ENCODE results near the gene CCDC85B.

CCDC85B gene

DNA sequence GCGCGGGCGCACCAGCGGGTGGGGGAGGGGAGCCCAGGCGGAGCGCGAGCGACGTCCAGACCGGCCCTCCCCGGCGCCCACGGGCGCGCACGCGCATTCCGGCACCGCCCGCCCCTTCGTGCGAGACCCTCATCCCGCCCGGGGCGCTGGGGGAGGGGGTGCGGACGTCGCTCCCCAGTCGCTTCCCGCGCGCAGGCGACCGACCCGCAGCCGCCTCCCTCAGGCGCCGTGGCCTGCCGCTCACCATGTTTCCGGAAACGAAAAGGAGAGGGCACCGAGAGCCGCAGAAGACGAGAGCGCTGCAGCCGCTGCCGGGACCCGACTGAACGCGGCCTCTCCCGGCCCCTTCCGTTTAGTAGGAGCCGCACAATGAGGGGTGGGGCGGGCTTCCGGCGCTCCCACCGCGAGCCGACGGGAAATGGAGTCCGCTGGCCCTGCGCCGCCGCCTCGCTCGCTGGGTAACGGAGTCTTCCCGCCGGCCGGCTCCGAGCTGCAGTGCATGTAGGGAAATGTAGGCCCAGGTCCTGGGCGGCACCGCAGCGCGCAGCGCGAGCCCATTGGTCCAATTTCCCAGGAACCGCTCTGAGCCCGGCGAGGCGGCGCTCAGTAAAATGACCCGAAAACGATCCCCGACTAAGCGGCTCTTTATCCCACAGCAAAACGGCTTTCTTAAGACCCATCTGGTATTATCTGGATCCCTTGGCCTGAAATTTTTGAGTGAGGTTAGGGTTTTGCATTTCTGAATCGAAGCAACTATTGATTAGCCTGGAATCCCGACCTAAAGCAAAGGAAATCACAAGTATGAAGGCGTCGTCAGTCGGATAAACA, 32.4 kb upstream of the CCDC85B start, which contains the start of gene CFL1:
TSS of gene CFL1 (minus strand) at position 328 of the 828 bp plus-strand sequence. CDS start at position 247, 81 bp downstream.
- peak; percentile 91 for DNase-seq (ENCODE audit: low spot score)

DNA sequence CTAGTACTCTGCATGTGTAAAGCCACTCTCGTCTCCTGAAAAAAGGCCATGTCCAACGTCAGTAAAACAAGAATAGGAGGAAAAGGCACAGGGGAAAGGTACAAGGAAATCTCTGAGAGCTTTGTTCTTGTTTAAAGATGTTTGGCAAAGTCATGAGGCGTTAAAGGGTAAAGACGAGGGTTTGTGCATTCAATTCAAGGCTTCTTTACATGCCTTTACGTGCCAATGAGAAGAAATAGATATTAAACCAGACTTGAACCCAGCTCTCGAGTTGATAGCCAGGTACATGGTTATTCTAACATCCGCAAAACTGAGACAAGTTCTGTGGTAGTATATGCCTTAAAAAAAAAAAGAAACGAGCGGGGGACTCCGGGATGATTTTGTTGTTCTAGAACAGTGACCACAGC, 31.8 kb upstream of the CCDC85B start:
- DNase-seq (ENCODE audit: low spot score), result no peak

GRCh38 chr11:65859095-65859811, 31.2 kb upstream of the CCDC85B start:
- DNase-seq (ENCODE audit: low spot score), result peak; percentile 95

DNA sequence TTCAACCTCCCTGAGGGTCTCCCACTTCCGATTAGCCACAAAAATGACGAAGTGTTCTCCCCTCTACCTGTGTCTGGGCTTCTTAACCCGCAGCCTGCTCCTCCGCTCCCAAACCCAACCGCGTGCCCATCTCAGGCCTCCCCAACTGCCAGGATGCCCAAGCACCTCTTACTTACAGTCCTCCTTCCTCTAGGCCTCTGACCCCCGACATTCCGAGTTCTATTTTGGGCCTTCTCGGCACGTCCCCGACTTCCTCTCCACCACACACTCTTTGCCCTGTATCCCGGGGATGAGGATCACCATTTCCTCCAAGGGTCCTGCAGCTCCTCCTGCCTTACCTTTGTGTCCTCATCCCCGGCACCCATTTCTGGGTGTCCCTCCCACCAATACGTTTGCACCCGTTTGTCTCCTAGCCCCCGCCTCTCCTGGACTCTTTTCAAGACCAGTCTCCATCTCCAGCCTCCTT, 30.6 kb upstream of the CCDC85B start:
- DNase-seq (ENCODE audit: low spot score), result no peak

- peak; percentile 93 for DNase-seq (ENCODE audit: low spot score)
These were observed 30.0 kb upstream of the CCDC85B start, which contains the start of gene MUS81 for GRCh38 chr11:65860278-65861164. Gene MUS81 (plus strand): TSS chr11:65860433. CDS start chr11:65860754, 321 bp downstream.

GRCh38 chr11:65861165-65861505, 29.3 kb upstream of the CCDC85B start:
- no peak for DNase-seq (ENCODE audit: low spot score)

GRCh38 chr11:65861533-65862183, 28.8 kb upstream of the CCDC85B start:
- DNase-seq (ENCODE audit: low spot score), result no peak

DNA sequence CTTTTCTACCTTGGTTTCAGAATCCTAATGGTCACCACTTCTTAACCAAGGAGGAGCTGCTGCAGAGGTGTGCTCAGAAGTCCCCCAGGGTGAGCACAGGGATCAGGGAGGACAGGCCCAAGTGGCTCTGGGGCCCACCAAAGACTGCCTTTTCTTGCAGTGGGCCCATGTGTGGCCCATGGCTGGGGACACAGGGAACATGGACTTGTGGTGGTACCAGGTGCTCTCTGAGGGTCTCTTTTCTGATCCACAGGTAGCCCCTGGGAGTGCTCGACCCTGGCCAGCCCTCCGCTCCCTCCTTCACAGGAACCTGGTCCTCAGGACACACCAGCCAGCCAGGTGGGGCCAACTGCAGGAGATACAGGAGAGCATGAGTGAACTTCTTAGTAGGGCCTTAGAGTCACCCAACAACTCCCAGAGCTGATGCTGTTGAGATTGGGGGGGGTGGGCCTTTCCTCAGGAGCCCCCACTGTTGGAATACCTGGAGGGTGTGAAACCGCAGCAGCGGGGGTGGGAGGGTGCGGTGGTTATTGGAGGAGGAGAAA, 28.2 kb upstream of the CCDC85B start:
- no peak for DNase-seq (ENCODE audit: low spot score)

DNA sequence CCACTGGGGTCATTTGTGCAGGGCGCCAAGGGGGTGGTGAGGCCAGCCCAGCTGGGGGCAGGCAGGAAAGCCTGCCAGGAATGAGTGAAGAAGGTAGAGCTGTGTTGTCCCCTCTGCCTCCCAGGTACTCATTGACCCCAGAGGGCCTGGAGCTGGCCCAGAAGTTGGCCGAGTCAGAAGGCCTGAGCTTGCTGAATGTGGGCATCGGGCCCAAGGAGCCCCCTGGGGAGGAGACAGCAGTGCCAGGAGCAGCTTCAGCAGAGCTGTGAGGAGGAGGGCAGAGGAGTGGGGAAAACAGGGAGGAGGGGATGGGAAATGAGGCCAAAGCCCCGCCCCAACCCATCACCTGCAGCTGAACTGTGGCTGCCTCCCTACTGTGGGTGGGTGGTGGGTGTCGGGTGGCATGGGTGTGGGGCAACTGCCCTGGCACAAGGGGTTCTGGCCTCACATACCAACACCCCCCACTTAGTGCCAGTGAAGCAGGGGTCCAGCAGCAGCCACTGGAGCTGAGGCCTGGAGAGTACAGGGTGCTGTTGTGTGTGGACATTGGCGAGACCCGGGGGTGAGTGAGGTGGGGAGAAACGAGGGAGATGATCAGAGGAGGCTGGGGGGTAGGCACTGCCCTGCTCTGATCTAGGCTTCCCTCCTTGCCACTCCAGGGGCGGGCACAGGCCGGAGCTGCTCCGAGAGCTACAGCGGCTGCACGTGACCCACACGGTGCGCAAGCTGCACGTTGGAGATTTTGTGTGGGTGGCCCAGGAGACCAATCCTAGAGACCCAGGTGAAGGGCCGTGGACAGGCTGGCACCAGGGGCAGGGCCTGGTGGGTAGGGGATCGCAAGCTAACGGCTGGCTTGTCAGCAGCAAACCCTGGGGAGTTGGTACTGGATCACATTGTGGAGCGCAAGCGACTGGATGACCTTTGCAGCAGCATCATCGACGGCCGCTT, 27.3 kb upstream of the CCDC85B start:
- no peak for DNase-seq (ENCODE audit: low spot score)

DNA sequence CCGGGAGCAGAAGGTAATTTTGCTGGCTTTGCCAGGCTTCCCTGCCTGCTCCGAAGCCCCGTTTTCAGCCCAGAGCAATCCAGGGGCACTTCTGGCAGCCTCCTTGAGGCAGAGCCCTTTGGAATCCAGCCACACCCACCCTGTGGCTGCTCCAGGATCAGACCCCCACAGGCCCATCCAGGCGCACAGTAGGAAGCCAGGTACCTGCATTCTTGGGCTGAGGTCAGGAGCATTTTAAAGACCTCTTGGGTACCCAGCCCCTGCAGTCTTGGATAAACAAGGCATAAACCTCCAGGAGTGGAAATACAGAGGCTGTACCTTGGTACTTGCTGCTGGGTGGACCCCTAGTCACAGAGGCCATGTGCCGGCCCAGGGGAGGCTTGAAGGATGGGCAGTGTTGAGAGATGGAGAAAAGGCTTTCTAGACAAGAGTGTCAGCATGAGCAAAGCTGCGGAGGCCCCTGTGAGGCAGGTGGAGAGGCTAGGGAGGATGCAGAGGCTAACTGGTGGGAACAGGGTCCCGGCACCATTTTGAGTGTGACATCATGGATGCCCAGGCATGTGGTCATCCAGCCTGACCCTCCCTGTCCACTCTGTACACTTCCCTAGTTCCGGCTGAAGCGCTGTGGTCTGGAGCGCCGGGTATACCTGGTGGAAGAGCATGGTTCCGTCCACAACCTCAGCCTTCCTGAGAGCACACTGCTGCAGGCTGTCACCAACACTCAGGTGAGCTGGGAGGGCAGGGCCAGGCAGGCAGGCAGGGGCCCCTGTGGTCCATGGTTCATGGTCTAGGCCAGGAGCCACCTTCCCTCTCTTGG, 26.4 kb upstream of the CCDC85B start:
- DNase-seq (ENCODE audit: low spot score), result no peak

GRCh38 chr11:65864706-65865471, 25.6 kb upstream of the CCDC85B start:
- no peak for DNase-seq (ENCODE audit: low spot score)

DNA sequence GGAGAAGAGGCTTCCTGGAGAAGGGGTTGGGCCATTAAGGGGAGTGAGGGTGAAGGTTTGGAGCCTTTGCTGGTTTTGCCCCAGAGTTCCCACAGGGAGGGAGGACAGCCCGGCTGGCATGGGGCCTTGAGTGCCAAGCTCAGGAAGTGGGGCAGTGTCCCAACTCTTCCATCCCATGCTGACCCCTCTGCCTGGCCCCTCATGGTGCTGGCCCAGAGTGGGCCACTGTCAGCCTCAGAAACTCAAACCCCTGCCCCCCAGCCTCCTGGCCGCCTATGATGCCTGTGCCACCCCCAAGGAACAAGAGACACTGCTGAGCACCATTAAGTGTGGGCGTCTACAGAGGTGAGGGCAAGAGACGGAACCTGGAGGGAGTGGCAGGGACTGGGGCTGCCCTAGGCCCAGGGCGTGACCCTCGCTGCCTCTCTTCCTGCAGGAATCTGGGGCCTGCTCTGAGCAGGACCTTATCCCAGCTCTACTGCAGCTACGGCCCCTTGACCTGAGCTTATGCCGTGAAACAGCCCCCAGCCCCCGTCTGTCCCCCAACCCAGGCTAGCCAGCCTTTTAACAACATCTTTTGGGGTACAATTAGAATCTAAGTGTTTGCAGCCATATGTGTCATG, 24.8 kb upstream of the CCDC85B start:
- DNase-seq (ENCODE audit: low spot score), result no peak

DNA sequence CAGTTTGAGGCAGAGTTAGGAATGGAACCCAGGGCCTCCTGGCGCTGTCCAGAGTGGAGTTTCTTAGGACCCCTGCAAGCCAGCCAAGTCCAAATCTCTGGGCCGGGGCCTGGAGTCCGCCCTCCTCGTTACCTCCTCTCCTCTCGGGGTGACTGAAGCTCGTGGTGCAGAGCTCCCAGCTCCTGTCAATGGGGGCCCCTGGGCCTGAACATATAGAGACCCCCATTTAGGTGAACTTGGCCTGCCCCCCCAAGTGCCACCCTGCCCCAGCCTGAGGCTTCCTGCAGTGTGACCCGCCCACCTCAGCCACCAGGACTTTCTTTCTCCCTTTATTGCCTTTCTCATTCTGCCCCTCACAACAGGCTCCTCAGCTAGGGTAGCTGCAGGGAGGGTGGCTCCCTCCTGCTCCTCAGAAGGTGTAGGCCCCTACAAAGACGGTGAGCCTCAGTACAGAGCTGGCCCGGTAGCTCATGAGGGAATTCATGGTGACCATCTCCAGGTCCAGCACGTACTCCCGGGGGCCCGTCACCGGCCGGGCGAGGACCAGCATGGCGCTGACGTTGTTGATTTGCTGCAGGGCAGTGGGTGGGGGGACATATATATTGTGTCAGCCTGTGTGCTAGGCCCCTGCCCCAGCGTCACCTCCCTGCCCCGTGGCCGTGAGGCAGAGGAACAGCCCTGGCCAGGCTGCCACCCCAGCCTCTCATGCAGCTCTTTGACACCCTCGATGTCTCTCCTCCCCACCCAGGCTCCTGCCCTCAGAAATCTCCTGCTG, 23.8 kb upstream of the CCDC85B start:
- DNase-seq (ENCODE audit: low spot score), result no peak

DNA sequence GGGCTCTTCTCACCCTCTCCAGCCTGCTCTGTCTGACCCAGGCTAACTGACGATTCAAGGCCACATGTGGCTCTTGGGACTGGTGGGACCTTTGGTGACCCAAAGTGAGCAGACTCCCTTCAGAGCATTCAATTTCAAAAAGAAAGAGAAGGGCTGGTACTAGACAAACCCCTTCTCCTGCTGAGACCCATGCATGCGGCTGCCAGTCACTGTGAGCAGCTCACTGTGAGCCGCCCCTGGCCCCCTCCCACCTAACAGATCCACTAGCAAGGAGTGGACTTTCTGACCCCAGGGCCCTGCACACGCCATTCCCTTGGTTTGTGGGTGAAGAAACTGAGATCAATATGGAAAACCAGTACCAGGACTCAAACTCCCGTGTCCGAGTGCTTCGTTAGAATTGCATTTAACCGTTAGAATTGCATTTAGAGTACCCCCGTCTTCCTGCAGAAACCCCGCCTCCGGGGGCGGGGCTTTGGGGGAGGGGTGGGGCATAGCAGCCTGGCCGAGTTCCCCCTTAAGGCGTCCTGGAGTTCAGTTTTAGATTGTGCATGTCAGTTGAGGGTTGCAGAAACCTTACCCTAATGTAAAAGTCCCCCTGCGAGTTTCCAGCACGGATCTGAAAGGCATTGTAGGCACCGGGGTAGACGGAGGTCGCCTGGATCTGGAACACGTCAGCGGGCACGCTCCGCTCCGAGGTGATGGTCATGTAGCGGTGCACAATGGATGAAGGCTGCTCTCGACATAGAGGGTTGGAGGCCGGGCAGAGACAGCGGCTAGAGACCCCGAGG, 23.0 kb upstream of the CCDC85B start:
- no peak for DNase-seq (ENCODE audit: low spot score)

GRCh38 chr11:65868076-65868667, 22.3 kb upstream of the CCDC85B start:
- DNase-seq (ENCODE audit: low spot score), result no peak

- no peak for DNase-seq (ENCODE audit: low spot score)
These were observed 21.6 kb upstream of the CCDC85B start for GRCh38 chr11:65868907-65869306.
